Progenitor cell of endocrine pancreas (in vitro differentiated cells): ENCODE data around the gene BAHCC1. TPM values are rescaled to one million over a fixed set of nuclear protein-coding genes. Genes with fewer than 3 reads are reported as not detected.

ENCODE experiments used
- DNase-seq: peaks from one replicate; pipeline ENCODE4 v3.0.0; 2021; ENCODE audit warnings: low spot score; ENCODE audit not compliant: unreplicated experiment
- H3K27ac Mint-ChIP-seq: 2 replicates; pipeline ENCODE4 v1.8.0; 2021; ENCODE audit warnings: mild to moderate bottlenecking, moderate library complexity, mixed read lengths
- H3K27me3 Mint-ChIP-seq: 2 replicates; pipeline ENCODE4 v1.8.0; 2021; ENCODE audit warnings: mixed read lengths
- H3K36me3 Mint-ChIP-seq: 2 replicates; pipeline ENCODE4 v1.8.0; 2022; ENCODE audit warnings: mixed read lengths; ENCODE audit not compliant: insufficient read depth
- H3K4me1 Mint-ChIP-seq: 2 replicates; pipeline ENCODE4 v1.8.0; 2021; ENCODE audit warnings: low read depth, mixed read lengths
- H3K4me3 Mint-ChIP-seq: 2 replicates; pipeline ENCODE4 v1.8.0; 2021; ENCODE audit warnings: low read depth, mild to moderate bottlenecking, moderate library complexity, mixed read lengths
- H3K9me3 Mint-ChIP-seq: 2 replicates; pipeline ENCODE4 v1.8.0; 2021; ENCODE audit warnings: low read depth, mixed read lengths
- total RNA-seq: library from RNA; stranded (reverse); gene quantifications from 2 replicates; pipeline ENCODE4 v1.2.1, GENCODE V29; 2021
- TF ChIP-seq, protein P1 (sequence below): fragments of 200-600 bp; sonication (generic); IDR thresholded peaks from one replicate; pipeline ENCODE4 v1.5.0; 2021; ENCODE audit warnings: antibody characterized with exemption, mild to moderate bottlenecking; ENCODE audit not compliant: unreplicated experiment

The BAHCC1 gene
- total RNA-seq, 1 donor from 2014 or later = 40.5 TPM

DNA sequence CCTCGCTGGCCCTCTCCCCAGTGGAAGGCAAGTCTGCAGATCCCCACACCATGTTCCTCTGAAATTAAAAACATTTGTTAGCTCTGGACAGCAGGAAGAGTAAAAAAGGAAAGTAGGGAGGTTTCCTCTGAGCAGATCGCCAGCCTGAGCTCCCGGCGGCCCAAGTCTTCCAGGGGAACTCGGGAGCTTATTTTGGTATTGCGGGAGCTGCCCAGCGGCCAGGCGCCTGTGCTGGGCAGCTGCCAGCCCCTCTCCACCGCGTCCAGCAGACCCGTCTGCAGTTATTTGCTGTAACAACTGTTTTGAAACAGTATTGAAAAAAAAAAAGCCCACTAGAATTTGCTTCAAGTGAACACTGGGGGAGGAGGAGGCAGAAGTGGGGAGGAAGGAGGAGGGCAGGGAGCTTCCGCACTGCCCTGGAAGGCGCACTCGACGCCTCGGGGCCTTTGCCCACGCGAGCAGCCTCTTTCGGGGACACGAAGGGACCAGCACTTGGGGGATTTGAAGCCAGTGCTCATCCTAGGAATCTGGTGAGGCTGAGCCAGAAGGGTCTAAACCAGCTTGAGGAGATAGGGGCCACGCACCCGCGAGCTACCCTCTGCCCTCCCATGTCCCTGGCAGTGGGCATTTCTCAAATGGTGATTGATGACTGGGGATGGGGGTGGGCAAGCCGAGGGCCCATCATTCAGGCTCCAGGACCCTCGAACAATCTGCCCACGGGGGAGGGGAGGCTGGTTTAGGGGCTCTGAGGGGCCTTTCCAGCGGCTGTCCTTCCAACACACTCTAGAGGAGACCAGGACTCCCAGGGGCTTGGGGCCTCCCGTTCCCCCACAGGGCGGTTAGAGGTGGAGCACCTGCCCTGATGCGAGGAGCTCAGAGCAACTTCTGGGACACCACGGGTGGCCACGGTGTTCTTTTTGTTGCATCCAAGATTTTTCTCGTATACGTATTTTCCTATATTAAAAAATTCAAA lies 3.0 kb upstream of the BAHCC1 start:
- H3K36me3 Mint-ChIP-seq = no peaks in the 10 kb centered on the region
- DNase-seq = no peak
- peak overlapping the region; percentile 88 for H3K27ac Mint-ChIP-seq
- no peaks in the 10 kb centered on the region for H3K9me3 Mint-ChIP-seq
- TF ChIP-seq, protein P1, sequence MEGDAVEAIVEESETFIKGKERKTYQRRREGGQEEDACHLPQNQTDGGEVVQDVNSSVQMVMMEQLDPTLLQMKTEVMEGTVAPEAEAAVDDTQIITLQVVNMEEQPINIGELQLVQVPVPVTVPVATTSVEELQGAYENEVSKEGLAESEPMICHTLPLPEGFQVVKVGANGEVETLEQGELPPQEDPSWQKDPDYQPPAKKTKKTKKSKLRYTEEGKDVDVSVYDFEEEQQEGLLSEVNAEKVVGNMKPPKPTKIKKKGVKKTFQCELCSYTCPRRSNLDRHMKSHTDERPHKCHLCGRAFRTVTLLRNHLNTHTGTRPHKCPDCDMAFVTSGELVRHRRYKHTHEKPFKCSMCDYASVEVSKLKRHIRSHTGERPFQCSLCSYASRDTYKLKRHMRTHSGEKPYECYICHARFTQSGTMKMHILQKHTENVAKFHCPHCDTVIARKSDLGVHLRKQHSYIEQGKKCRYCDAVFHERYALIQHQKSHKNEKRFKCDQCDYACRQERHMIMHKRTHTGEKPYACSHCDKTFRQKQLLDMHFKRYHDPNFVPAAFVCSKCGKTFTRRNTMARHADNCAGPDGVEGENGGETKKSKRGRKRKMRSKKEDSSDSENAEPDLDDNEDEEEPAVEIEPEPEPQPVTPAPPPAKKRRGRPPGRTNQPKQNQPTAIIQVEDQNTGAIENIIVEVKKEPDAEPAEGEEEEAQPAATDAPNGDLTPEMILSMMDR = no peak
- H3K4me3 Mint-ChIP-seq = peak overlapping the region; percentile 86
- H3K4me1 Mint-ChIP-seq = peaks cover 45% of the 10 kb centered on the region
- no peaks in the 10 kb centered on the region for H3K27me3 Mint-ChIP-seq

- H3K4me1 Mint-ChIP-seq = peaks cover 46% of the 10 kb centered on the region
- no peaks in the 10 kb centered on the region for H3K36me3 Mint-ChIP-seq
Measured at GRCh38 chr17:81392909-81393654, 2.2 kb upstream of the BAHCC1 start.

GRCh38 chr17:81393684-81394376 lies 1.4 kb upstream of the BAHCC1 start:
- Mint-ChIP-seq H3K27me3 (no peaks in the 10 kb centered on the region), H3K9me3 (no peaks in the 10 kb centered on the region), H3K36me3 (no peaks in the 10 kb centered on the region), H3K4me3 (peak overlapping the region; percentile 78), H3K27ac (peak overlapping the region; percentile 95), H3K4me1 (peaks cover 47% of the 10 kb centered on the region)
- DNase-seq = peak; percentile 99
- TF ChIP-seq, protein P1 = no peak

More at GRCh38 chr17:81392909-81393654, 2.2 kb upstream of the BAHCC1 start:
- peak overlapping the region; percentile 86 for H3K4me3 Mint-ChIP-seq
- peak overlapping the region; percentile 88 for H3K27ac Mint-ChIP-seq
- H3K9me3 Mint-ChIP-seq = no peaks in the 10 kb centered on the region
- no peak for DNase-seq
- H3K27me3 Mint-ChIP-seq = no peaks in the 10 kb centered on the region
- TF ChIP-seq, protein P1 = no peak

- H3K36me3 Mint-ChIP-seq = no peaks in the 10 kb centered on the region
- peaks cover 47% of the 10 kb centered on the region for H3K4me1 Mint-ChIP-seq
- H3K27ac Mint-ChIP-seq = peak overlapping the region; percentile 97
- TF ChIP-seq, protein P1 = no peak
- no peaks in the 10 kb centered on the region for H3K27me3 Mint-ChIP-seq
- H3K4me3 Mint-ChIP-seq = peak overlapping the region; percentile 78
- no peaks in the 10 kb centered on the region for H3K9me3 Mint-ChIP-seq
- no peak for DNase-seq
Measured at GRCh38 chr17:81394377-81394920, 808 bp upstream of the BAHCC1 start.
